ENCODE results near the gene PTPN1.

PTPN1 gene

GRCh38 chr20:50627747-50628146 is 117.6 kb downstream of the PTPN1 start:
- H3K4me3 ChIP-seq (ENCODE audit: low read depth, low read length), result no peak overlapping the region
- in situ Hi-C loops (cut with HindIII; ENCODE audit: low pct_ligation_motif_present, low sequenced_read_pairs), result no loop called here
- H3K27me3 ChIP-seq (replicated peaks), result no peaks in the 10 kb centered on the region
- DNase-seq, result no peak
- TF ChIP-seq, protein P1, sequence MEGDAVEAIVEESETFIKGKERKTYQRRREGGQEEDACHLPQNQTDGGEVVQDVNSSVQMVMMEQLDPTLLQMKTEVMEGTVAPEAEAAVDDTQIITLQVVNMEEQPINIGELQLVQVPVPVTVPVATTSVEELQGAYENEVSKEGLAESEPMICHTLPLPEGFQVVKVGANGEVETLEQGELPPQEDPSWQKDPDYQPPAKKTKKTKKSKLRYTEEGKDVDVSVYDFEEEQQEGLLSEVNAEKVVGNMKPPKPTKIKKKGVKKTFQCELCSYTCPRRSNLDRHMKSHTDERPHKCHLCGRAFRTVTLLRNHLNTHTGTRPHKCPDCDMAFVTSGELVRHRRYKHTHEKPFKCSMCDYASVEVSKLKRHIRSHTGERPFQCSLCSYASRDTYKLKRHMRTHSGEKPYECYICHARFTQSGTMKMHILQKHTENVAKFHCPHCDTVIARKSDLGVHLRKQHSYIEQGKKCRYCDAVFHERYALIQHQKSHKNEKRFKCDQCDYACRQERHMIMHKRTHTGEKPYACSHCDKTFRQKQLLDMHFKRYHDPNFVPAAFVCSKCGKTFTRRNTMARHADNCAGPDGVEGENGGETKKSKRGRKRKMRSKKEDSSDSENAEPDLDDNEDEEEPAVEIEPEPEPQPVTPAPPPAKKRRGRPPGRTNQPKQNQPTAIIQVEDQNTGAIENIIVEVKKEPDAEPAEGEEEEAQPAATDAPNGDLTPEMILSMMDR (IDR thresholded peaks at IDR 0.05; ENCODE audit: low read depth, low read length, missing control alignments), result no peak
- H3K27ac ChIP-seq, result no peak overlapping the region
- no peaks in the 10 kb centered on the region for H3K36me3 ChIP-seq (replicated peaks)

GRCh38 chr20:50628332-50628731 is 118.1 kb downstream of the PTPN1 start:
- H3K4me3 ChIP-seq (ENCODE audit: low read depth, low read length), result no peak overlapping the region
- no peak for DNase-seq
- H3K27me3 ChIP-seq (replicated peaks), result no peaks in the 10 kb centered on the region
- H3K36me3 ChIP-seq (replicated peaks), result no peaks in the 10 kb centered on the region
- TF ChIP-seq, protein P1 (IDR thresholded peaks at IDR 0.05; ENCODE audit: low read depth, low read length, missing control alignments), result no peak
- H3K27ac ChIP-seq, result no peak overlapping the region
- in situ Hi-C loops (cut with HindIII; ENCODE audit: low pct_ligation_motif_present, low sequenced_read_pairs), result no loop called here

DNA sequence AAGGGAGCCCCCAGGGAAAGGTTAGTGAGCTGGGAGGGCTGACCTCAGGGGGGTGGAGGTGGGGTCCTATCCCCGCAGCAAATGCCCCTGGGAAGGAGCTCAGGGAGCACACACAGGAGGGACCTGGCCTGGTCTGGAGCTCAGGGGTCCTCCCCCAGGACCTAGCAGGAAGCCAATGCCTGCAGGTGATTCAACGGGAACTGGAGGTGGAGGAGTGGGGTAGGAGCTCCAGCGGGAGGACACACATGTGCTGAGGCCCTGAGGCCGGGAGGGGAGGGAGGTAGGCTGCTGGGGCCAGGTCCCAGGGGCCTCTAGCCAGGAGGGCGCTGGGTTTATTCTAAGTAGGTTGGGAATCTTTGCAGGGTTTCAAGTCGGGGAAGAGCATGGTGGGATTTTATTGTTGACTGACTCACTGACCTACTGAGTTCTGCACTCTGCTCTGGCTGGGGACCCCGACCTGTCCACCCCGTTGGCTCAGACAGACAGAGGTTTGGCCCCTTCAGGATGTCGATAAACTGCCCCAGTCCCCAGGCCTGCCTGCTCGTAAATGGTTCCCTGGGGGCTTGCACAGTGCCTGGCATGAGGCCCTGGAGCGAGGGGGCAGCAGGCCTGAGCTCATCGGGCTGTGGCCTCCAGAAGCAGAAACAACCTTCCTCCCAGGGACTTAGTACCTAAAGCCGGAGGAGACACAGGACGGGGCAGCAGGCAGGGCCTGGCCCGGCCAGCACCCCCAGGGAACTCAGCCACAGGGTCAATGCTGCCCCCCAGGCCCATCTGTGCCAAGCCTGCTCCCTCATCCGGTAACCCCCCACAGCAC is 118.9 kb downstream of the PTPN1 start:
- Histone ChIP-seq H3K36me3 (replicated peaks) (no peaks in the 10 kb centered on the region), H3K27ac (no peak overlapping the region), H3K27me3 (replicated peaks) (no peaks in the 10 kb centered on the region), H3K4me3 (ENCODE audit: low read depth, low read length) (no peak overlapping the region)
- TF ChIP-seq, protein P1 (IDR thresholded peaks at IDR 0.05; ENCODE audit: low read depth, low read length, missing control alignments), result no peak
- in situ Hi-C loops (cut with HindIII; ENCODE audit: low pct_ligation_motif_present, low sequenced_read_pairs), result no loop called here
- DNase-seq, result no peak

DNA sequence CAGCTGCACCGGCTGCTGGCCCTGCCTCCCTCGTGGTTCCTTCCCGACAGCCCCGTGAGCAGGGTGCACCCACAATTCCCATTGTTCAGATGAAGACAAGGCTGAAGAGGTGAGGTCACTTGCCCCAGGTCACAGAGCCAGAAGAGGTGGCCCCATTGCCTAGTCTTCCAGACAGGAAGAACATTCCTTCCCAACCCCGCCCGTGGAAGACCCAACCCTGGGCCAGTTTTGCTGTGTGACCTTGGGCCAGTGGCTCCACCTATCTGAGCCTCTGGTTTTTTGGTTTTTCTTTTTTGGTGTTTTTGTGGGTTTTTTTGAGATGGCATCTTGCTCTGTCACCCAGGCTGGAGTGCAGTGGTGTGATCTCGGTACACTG is 119.5 kb downstream of the PTPN1 start:
- TF ChIP-seq, protein P1 (IDR thresholded peaks at IDR 0.05; ENCODE audit: low read depth, low read length, missing control alignments), result no peak
- Histone ChIP-seq H3K4me3 (ENCODE audit: low read depth, low read length) (no peak overlapping the region), H3K36me3 (replicated peaks) (no peaks in the 10 kb centered on the region), H3K27ac (no peak overlapping the region), H3K27me3 (replicated peaks) (no peaks in the 10 kb centered on the region)
- in situ Hi-C loops (cut with HindIII; ENCODE audit: low pct_ligation_motif_present, low sequenced_read_pairs), result no loop called here
- DNase-seq, result no peak

- TF ChIP-seq, protein P1 (IDR thresholded peaks at IDR 0.05; ENCODE audit: low read depth, low read length, missing control alignments), result no peak
- Histone ChIP-seq H3K4me3 (ENCODE audit: low read depth, low read length) (no peak overlapping the region), H3K27ac (no peak overlapping the region), H3K36me3 (replicated peaks) (no peaks in the 10 kb centered on the region), H3K27me3 (replicated peaks) (no peaks in the 10 kb centered on the region)
- in situ Hi-C loops (cut with HindIII; ENCODE audit: low pct_ligation_motif_present, low sequenced_read_pairs), result no loop called here
- no peak for DNase-seq
These were observed 120.5 kb downstream of the PTPN1 start for GRCh38 chr20:50630578-50631263.

Data from brain microvascular endothelial cell (primary cell).